NCI-H82 (cell line): ENCODE measurements around the gene POC5.

ENCODE experiments used
- DNase-seq: peaks from one replicate; lab custom pipeline; 2025; lab: John Stamatoyannopoulos, UW

Gene POC5

DNA sequence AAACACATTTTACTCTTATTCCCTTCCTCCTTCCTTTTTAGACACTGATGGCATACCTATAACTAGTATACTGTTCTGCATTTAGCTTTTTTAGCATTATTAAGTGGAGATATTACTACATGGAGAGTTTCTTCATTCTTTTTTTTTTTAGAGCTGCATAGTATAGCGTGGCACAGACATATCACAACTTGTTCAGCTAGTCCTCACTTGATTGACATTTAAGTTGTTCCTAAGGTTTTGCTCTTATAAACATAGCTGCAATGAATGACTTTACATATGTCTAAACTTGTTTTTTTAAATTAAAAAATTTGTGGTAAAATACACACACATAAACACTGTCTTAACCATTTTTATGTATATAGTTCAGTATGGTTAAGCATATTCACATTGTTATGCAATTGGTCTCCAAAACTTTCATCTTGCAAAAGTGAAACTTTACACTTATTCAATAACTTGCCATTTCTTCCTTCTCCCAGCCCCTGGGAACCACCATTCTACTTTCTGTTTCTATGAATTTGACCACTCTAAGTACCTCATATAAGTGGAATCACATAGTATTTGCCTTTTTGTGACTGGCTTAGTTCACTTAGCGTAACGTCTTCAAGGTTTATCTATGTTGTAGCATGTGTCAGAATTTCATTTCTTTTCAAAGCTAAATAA lies 57.3 kb downstream of the POC5 start:
- no peak for DNase-seq

DNA sequence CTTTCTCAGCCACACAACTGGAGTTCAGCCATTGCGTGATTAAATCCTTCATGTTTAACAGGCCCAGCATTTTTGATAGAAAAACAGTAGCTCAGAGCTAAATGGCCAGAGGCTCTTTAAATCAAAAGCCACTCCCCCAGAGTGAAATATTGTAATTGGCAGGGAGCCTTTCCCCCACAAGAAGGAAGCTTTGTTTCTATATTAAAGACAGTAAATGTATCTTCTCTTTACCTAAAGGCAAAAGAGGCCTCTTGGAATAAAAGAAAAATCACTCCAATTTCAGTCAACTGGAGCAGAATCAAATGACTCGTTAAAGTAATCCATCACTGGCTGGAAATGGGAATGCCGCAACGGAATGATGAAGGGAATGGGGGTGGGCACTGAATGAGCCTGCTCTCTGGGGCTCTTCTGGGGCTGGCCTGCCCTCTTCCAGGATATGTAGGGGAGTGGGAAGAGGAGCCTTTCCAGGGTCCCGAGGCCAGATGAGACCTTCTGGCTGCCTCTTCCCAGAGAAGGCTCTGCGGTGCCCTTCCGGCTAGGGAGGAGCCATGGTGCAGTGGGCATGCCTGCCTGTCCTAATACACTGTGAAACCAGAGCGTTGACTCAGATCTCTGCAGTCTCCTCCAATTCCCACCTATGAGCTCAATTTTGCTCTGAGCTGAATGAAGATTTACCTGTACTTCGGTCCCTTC lies 60.8 kb downstream of the POC5 start:
- DNase-seq: no peak

DNA sequence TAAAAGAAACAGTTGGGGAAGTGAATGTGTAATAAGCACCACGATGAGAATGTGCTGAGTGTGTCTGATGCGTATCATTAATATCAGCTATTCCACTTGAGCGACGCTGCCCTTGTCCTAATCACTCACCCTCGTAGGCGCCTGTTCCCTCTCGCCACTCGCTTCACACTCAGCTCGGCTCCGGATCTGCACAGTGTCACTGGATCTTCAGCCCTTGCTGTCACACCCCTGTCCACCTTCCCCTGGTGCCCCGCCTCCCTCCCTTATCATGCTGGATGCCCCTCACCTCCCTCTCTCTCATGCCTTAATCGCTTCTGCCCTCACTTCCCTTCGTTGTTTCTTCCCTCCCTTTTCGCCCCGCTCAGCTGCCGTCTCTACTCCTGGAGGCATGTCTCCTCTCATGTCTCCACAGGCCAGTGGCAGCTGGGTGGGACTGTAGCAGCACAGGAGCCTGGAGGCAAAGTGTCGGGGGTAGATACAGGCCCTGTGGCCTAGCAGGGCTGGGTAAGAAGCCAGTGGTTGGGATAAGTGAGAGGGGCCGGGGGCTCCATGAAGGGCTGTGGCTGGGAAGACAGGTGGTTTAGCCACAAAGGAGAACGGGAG lies 62.4 kb downstream of the POC5 start:
- no peak for DNase-seq

DNA sequence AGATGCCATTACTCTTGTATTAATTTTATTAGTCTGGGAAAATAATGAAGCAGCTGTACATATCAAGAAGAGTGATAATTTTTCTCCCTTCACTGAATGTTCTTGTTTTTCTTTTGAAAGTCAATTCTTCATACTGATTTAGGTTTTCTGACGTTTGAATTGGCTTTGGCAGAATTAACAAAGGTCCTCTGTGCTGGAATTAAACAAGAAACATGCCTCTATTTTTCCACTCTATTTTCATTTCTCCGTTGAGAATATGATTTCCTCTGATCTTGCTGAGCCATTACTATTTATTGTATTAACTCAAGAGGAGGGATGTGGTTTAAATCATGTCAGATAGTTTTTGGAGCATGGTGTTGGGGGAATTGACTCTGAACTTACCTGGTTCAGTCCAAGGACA lies 63.7 kb downstream of the POC5 start:
- DNase-seq: no peak

DNA sequence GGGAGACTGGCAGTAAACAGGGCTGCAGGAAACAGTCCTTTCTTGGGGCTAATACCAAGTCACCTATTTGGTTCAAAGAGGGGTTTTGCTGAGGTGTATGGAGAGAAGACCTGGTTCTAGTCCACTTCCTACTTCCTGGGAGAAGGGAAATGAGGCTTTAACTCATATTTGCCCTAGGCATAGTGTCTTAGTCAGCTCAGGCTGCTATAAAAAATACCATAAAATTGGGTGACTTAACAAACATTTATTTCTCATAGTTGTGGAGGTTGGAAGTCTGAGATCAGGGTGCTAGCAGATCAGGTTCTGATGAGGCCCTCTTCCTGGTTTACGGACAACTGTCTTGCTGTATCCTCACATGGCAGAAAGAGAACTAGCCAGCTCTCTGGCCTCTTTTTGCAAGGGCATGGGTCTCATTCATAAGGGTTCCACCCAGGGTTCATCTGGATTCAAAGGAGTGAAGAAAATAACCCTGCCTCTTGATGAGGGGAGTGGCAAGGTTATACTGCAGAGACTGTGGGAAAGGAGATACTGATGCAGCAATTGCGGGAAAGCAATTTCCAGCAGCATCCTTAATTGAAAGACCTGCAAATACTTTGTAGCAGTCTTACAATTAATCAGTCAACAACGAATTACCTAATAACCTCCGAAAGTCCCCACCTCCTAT lies 65.5 kb downstream of the POC5 start:
- DNase-seq: no peak

DNA sequence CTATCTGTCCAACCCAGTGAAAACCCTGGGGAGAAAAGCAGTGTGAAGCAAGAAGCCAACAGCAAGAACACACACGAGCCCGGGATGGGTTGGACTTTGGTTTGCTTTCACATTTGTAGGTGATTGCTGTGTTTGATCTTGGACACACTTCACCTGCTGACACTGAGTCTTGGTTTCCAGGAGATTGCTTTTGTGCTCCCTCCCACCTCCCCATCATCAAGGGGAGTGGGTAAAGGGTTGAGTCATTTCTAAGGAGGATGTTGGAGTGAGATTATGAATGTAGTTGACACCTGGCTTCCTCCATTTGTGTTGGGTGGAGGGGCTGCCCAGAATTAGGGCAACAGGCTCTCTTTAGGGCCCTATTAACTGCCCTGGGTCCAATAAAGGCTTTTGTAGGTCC lies 68.5 kb downstream of the POC5 start:
- DNase-seq: no peak

DNA sequence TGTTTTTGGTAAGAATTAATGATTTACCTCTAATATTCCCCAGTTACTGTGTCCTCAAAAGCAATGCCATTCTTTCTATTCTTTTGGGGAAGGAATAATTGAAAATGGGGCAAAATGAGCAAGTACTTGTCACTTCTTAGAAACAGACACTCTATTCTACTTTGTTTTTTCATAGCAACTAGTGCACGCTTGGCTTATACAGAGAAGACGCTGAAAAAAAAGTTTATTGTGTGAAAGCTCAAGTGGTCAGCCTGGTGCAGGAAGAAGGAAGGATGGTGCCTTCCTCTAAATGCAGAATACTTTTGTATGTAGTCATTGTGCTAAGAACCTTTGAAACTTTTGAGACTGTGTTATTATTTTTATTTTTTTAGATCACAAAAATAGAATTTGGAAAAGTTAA lies 76.4 kb downstream of the POC5 start:
- DNase-seq: no peak

DNA sequence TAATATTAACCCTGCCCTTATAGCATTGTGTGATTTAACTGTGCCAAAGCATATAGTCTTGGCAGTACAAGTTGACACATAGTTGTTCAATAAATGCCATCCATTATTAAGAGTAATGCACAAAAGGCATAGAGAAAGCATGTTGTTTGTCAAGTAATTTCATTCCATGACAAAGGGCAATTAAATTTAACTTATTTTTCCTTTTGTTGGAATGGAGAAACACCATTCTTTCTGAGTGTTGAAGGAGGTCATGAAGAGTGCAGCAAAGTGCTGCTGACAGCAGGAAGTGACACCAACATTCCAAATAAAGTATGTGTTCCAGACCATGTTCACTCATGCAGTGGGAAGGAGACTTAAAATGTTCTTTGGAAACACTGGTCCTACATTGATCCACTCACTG lies 76.8 kb downstream of the POC5 start:
- DNase-seq: no peak

DNA sequence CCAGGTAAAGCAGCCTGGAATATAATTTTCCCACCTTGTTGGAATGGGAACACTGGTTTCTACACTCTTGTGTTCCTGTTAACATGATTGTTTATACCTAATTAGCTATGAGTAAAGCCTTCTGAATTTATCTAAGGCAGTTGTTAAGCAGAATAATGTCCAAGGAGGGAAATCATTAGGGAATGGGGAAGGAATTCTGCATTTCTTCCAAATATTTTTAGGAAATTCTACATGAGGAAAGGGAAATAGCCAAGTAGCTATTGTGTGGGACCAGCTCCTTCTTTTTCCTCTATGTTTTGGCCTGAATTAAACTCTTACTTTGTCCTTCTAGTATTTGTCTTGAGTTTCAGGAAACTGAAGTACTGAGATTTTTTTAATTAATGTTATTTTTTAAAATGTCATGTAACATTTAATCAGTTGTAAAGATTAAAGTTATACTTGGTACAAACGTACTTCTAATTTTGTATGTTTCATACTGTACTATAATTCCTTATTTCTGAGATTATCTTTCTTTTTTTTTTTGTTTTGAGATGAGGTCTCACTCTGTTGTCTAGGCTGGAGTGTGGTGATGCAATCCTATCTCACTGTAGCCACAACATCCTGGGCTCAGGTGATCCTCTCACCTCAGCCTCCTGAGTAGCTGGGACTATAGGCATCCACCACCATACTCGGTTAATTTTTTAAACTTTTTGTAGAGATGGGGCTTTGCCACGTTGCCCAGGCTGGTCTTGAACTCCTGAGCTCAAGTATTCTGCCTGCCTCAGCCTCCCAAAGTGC lies 77.5 kb downstream of the POC5 start:
- DNase-seq: no peak

DNA sequence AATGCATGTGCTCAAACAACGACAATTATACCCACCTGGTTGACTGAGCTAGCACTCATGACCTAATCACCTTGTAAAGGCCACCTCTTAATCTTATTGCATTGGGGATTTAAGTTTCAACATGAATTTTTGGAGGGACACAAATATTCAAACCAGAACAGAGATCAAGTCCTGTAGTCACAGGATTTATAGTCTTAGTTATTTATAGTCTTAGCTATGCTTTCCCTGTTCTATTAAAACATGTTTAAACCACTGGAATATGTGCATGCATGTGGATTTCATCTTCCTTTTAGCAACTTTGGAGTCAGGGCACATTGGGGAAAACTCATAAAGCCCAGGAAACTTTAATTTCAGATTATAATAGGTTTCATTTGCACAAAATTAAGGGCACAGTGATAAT lies 79.3 kb downstream of the POC5 start:
- DNase-seq: no peak

DNA sequence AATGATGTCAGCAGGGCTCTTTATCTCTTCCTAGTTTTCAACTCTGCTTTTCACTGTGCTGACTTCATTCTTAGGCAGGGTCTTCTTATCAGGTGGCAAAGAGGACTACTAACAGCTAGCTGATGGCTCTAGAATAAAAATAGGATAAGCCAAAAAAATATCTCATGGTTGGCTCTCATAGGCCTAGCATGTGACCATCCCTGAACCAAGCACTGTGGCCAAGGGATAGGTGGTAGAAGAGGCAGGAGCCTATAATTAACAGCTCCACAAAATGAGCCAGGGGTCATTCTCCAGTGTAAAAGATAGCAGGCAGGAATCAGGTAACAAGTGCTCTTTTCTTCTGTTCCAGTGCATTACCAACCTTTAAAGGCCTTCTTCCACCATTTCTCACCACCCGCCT lies 84.9 kb downstream of the POC5 start:
- no peak for DNase-seq

DNA sequence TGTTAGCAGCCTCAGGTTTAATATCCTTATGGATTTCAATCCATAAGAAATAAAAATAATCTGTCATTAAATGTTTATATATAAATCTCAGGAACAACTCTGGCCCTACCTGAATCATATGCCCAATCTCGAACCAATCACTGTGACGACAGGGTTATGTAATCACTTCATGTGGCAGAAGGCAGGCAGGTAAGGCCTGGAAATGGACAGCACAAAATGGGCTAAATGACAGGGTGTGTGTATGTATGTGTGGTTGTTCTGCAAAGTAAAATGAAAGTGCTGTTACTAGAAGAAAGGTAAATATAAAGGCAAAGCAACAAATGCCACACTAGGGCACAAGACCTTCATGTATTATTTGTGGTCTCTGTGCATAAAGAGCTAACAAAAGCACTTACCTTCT lies 86.4 kb downstream of the POC5 start:
- DNase-seq: no peak

DNA sequence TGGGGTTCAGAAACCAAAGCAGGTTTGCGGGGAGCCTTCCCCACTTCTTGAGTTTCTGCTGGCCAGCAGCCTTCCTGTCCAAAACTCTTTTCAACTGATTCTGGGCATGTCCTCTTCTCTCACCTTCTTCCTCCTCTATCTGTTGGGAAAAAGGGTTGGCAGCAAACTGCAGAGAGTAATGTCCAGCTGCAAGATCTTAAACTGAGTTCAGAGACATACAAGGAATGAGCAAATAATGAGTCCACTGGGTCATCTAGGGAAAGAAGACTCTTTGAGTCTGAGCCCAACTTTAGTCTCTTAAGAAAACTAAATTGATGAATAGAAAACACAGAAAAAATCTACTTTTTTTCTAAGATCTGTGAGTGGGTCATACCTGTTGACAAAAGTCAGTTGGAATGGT lies 89.4 kb downstream of the POC5 start:
- DNase-seq: no peak

DNA sequence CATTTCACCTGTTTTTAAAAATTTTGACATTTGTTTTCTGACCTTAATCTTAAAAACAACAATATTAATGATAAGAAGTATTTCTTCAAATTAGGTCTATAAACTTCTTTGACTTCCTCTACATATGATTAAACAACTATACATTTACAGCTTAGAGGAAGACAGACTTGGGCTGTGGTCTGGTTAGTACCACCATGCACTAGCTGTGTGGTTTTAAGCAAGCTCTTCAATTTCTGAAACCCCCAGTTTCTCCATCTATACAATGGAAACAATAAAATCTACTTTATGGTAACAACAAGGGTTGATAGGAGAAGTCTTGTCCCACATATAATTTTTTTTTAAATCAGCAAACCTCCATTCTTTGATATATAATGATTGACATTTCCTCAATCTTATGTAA lies 90.3 kb downstream of the POC5 start:
- no peak for DNase-seq
